Right cardiac atrium (tissue), 5 donors: Measurements from ENCODE around the gene FOXA1. TPM values are rescaled to one million over a fixed set of nuclear protein-coding genes. Genes with fewer than 3 reads are reported as not detected.
A peak's percentile ranks its signal among the peaks of the same experiment; 100 is the strongest.
"Not testable (repeated sequence)": the region's sequence is repeated elsewhere in the genome, so short reads cannot be mapped to it uniquely, and the experiment has no call there.

Experiments used
- ATAC-seq, 2 donors: fragments of 200-7000 bp; cut with Tn5 transposase; one replicate each; pipeline versions ENCODE4 v1.8.0 to v1.9.1; 2020; ENCODE audit warnings: moderate library complexity in 2 of 2, mild to moderate bottlenecking in 1 of 2
- DNase-seq, 3 donors: peaks; one replicate each; pipeline ENCODE4 v3.0.0-alpha.2; 2020
- H3K27ac ChIP-seq: one replicate; pipeline ENCODE4 v1.5.1; 2013; ENCODE audit warnings: mild to moderate bottlenecking, low read length, control low read depth, moderate library complexity
- H3K27me3 ChIP-seq: one replicate; pipeline ENCODE4 v1.6.1; 2013; ENCODE audit not compliant: control insufficient read depth, insufficient read depth
- H3K4me1 ChIP-seq: one replicate; pipeline ENCODE4 v1.6.1; 2013; ENCODE audit warnings: low read length; ENCODE audit not compliant: control insufficient read depth, insufficient read depth
- H3K4me3 ChIP-seq: one replicate; pipeline ENCODE4 v1.5.1; 2013; ENCODE audit warnings: low read length, control low read depth
- H3K9me3 ChIP-seq: one replicate; pipeline ENCODE4 v1.6.1; 2013; ENCODE audit warnings: low read length; ENCODE audit not compliant: control insufficient read depth
- WGBS: extraction: QIAGEN DNeasy Blood & Tissue Kit; methylation state at CpG from one replicate; pipeline ENCODE4 v1.1.7; 2013; 5-methylcytosine and 5-hydroxymethylcytosine counted together
- intact Hi-C, 4 donors: fragments of 100-400 bp; cut with DNase I; formaldehyde crosslinking; loops; one replicate each; pipeline versions ENCODE4 v1.11.0 to v1.14.0; 2022 to 2023
- polyA plus RNA-seq: library from polyadenylated mRNA; stranded (reverse); fragments of 200-250 nt; gene quantifications from one replicate; pipeline ENCODE4 v1.2.3, GENCODE V29; 2013
- total RNA-seq, 4 donors: library from RNA; stranded (reverse); fragmentation: NEBNext Ultra II Directional; extraction: Animal tissue kit (Norgen Biotek cat#: 25700); gene quantifications; one replicate each; pipeline ENCODE4 v1.2.1, GENCODE V29; 2021
- donor health status: healthy with polysubstance abuse.
- donor health status: DM: no; HTN: yes; CAD: no.
- donor health status: DM: no; HTN: no; CAD: no.
- donor health status: DM: no; HTN: yes; CAD: no; lungs with severe emphysema.
- donor health status: DM: yes; HTN: yes; CAD: no.

The FOXA1 gene
- total and polyA plus RNA-seq, 5 donors = not detected

DNA sequence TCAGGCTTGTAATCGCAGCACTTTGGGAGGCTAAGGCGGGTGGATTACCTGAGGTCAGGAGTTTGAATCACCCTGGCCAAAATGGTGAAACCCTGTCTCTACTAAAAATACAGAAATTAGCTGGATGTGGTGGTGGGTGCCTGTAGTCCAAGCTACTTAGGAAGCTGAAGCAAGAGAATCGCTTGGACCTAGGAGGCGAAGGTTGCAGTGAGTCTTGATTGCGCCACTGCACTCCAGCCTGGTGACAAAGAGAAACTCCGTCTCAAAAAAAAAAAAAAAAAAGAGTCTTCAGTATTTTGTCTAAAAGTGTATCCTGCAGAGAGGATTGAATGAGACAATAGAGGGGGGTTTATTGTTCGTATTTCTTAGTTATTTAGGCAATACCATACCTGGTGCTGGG, 25.3 kb downstream of the FOXA1 start:
- Histone ChIP-seq H3K4me3 (no peak overlapping the region), H3K9me3 (no peaks in the 10 kb centered on the region), H3K4me1 (no peaks in the 10 kb centered on the region), H3K27me3 (no peaks in the 10 kb centered on the region), H3K27ac (no peak overlapping the region)
- WGBS = 89% methylated on average over 7 of the region's 7 CpGs
- DNase-seq = no peak
- intact Hi-C loops = no loop called here
- ATAC-seq = no peak

DNA sequence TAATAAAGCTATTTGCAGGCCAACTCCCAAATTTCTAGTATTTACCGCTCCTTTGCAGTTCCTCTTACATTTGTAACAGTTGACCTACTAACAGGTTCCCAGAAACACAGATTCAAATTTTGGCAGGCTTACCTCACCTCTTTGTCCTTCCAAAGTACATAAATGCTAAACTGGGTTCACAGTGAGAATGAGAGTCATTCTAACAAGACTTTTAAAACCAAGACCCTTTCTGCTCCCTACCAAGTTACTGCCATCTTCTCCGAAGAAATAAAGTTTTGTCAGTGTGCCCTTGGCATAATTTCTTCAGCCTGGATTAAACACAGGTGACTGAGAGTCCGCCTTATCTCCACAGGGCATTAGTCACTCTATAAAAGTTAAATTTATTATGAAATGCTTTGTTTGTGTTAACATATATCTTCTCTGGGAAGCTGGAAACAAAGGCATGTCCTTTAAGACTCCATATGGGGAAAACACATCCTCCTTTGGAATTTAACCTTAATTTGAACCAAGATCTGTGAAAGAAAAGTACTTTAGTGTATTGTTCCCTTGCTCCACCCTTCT, 28.2 kb downstream of the FOXA1 start:
- Histone ChIP-seq H3K27me3 (no peaks in the 10 kb centered on the region), H3K27ac (no peak overlapping the region), H3K4me1 (no peaks in the 10 kb centered on the region), H3K9me3 (no peaks in the 10 kb centered on the region), H3K4me3 (no peak overlapping the region)
- no peak for DNase-seq
- ATAC-seq = no peak
- intact Hi-C loops = no loop called here
- 35% methylated on average over 3 of the region's 3 CpGs for WGBS

DNA sequence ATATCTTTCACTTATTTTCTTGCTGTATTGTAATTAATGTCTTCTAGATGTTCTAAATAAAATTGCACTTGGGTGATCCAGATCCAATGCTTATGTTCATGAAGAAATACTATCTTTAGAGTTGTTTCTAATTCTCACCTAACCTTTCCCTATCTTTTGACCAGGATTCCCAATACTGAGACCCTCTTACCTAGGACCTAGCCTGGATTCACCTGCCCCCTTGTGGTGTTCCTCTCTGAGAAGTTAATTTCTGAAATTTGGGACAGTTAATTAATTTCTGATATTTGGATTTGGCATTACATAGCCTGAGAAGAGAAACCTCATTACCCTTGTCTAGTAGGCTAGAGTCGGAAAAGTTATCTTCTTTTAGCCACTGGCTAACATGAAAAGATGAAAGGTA, 29.5 kb downstream of the FOXA1 start:
- intact Hi-C loops = no loop called here
- Histone ChIP-seq H3K4me3 (no peak overlapping the region), H3K4me1 (no peaks in the 10 kb centered on the region), H3K27ac (no peak overlapping the region), H3K9me3 (no peaks in the 10 kb centered on the region), H3K27me3 (no peaks in the 10 kb centered on the region)
- ATAC-seq (no peak), DNase-seq (no peak)
- WGBS = 80% methylated on average over 1 of the region's 1 CpG

DNA sequence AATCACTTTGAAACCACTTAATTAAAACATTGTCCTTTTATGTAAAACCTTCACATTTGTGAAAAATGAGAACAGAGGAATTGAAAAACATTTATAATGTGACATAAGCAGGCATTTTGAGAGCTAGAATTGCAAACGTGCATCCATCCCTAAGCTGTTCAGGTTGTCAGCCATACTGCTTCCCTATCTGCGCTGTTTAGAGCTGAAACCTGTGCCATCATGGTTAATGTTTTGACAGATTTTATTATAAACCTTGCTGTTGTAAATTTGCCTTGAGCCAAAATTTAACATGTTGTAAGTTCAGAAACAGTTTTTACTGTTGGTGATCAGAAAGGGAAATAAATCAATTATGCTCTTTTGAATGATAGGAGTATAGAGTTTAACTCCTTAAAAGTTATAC, 31.9 kb downstream of the FOXA1 start:
- ATAC-seq (no peak), DNase-seq (no peak)
- Histone ChIP-seq H3K4me1 (no peaks in the 10 kb centered on the region), H3K27me3 (no peaks in the 10 kb centered on the region), H3K27ac (no peak overlapping the region), H3K9me3 (no peaks in the 10 kb centered on the region), H3K4me3 (no peak overlapping the region)
- intact Hi-C loops = no loop called here
- 78% methylated on average over 2 of the region's 2 CpGs for WGBS

DNA sequence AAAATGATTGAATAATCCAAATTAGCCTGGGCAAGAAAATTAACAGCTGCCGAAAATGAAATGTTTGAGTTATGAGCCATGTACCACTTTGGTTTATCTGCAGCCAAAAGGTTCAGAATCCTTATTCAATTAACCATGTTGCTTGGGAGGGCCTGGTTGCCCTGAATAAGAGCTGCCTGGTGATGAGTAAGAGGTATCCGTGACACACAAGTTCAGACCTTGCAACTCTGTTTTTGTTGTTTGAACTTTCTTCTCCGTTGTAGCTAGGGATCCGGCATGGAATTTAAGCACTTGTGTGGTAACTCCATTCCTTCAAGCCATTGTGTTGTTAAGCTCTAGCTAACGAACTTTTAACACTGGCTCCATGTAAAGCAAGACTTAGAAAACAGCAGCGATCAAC, 35.7 kb downstream of the FOXA1 start:
- H3K27me3 ChIP-seq = no peaks in the 10 kb centered on the region
- no peak for DNase-seq
- 77% methylated on average over 6 of the region's 6 CpGs for WGBS
- H3K9me3 ChIP-seq = no peaks in the 10 kb centered on the region
- no peak overlapping the region for H3K27ac ChIP-seq
- no peaks in the 10 kb centered on the region for H3K4me1 ChIP-seq
- intact Hi-C loops = no loop called here
- ATAC-seq = no peak
- H3K4me3 ChIP-seq = no peak overlapping the region

DNA sequence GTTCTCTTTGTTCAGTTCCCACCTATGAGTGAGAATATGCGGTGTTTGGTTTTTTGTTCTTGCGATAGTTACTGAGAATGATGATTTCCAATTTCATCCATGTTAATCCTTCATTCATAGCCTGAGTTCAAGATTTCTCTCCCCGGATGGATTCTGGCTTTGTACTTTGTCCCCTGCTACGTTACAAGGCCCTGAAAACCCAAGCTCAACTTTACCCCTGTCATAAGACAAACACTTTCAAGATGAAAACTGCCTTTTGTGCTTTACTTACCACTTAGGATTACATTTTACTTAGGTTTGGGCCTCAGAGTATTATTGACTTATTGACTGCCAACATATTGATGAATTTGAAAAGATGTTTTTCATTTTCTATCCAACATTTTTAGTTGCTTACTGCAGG, 36.3 kb downstream of the FOXA1 start:
- no peaks in the 10 kb centered on the region for H3K4me1 ChIP-seq
- intact Hi-C loops = no loop called here
- DNase-seq (no peak), ATAC-seq (no peak)
- 93% methylated on average over 4 of the region's 4 CpGs for WGBS
- no peak overlapping the region for H3K4me3 ChIP-seq
- no peaks in the 10 kb centered on the region for H3K9me3 ChIP-seq
- no peak overlapping the region for H3K27ac ChIP-seq
- no peaks in the 10 kb centered on the region for H3K27me3 ChIP-seq

DNA sequence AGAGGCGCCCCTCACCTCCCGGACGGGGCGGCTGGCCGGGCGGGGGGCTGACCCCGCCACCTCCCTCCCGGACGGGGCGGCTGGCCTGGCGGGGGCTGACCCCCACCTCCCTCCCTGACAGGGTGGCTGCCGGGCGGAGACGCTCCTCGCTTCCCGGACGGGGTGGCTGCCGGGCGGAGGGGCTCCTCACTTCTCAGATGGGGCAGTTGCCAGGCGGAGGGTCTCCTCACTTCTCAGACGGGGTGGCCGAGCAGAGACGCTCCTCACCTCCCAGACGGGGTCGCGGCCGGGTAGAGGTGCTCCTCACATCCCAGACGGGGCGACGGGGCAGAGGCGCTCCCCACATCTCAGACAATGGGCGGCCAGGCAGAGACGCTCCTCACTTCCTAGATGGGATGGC, 39.5 kb downstream of the FOXA1 start:
- ATAC-seq, H3K9me3 ChIP-seq, intact Hi-C loops, H3K4me3 ChIP-seq, H3K4me1 ChIP-seq, H3K27ac ChIP-seq, H3K27me3 ChIP-seq: not testable (repeated sequence)
- DNase-seq = peak in 1 of 3 donors; percentile 55
- WGBS = 94% methylated on average over 25 of the region's 33 CpGs

DNA sequence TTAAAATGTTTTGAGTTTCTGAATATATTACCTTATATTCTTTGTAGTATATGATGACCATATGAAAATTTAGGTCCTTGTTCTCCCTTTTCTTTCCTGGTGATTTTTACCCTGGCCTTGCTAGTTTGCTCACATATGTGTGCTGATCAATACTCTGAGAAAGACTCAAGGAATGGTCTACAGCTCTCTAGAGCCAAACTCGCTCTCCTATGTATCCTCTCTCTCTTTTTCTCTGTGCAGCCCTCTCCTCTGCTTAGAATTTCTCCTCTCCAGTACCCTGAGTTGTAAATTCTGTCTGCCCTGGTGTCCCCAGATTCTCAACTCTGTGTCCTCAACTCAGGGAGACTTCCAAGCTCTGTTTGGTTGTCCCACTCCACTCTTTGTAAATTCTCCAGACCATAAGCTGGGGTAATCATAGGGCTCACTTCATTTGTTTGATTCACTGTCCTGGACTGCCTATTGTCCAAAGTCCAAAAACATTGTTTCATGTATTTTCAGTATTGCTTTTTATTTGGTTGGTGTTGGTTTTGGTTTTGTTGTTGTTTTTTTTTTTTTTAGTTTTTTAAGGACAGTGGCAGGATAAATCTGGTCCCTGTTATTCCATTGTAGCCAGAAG, 41.0 kb downstream of the FOXA1 start:
- no peaks in the 10 kb centered on the region for H3K27me3 ChIP-seq
- DNase-seq (no peak), ATAC-seq (no peak)
- no peaks in the 10 kb centered on the region for H3K9me3 ChIP-seq
- no peak overlapping the region for H3K4me3 ChIP-seq
- H3K27ac ChIP-seq = no peak overlapping the region
- intact Hi-C loops = no loop called here
- 81% methylated on average over 1 of the region's 1 CpG for WGBS
- H3K4me1 ChIP-seq = no peaks in the 10 kb centered on the region

DNA sequence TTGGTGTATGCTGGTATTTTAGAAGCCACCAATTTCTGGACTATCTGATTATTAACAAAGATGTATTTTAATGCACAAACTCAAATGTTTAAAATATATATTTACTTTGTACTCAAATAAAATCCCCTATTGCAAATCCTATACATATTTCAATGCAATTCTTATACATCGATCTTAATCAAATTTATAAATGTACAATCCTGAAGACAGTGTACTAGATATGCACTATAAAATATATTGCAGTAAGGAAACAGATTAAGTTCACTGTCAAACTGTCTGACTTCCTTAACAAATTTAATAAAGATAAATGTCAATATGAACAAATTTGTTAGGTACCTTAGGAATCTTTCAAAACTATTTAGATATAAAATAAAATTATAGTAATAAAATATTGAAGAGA, 43.9 kb downstream of the FOXA1 start:
- Histone ChIP-seq H3K4me3 (no peak overlapping the region), H3K9me3 (no peaks in the 10 kb centered on the region), H3K27me3 (no peaks in the 10 kb centered on the region), H3K27ac (no peak overlapping the region), H3K4me1 (no peaks in the 10 kb centered on the region)
- intact Hi-C loops = no loop called here
- ATAC-seq (no peak), DNase-seq (no peak)
- WGBS = 93% methylated on average over 1 of the region's 1 CpG

DNA sequence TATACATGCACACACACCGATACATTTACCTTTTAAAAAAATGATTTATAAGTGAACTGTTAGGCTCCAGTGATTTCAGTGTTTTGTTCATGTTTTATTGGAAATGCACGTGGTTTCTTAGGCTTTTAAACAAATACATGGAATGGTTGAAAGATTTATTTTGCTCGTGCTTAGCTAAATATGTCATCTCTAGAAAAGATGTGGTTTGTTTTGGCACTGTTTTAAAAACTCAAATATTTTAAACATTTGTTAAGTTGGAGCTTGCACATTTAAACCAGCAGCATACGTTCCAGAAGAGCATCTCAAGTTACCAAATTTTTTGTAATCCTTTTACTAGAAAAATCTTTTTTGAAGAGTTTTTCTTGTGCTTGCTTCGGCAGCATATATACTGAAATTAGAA, 44.5 kb downstream of the FOXA1 start:
- H3K4me3 ChIP-seq = no peak overlapping the region
- WGBS = 53% methylated on average over 5 of the region's 5 CpGs
- no peaks in the 10 kb centered on the region for H3K4me1 ChIP-seq
- no peak for ATAC-seq
- intact Hi-C loops = no loop called here
- no peak overlapping the region for H3K27ac ChIP-seq
- no peaks in the 10 kb centered on the region for H3K27me3 ChIP-seq
- DNase-seq = no peak
- H3K9me3 ChIP-seq = no peaks in the 10 kb centered on the region

DNA sequence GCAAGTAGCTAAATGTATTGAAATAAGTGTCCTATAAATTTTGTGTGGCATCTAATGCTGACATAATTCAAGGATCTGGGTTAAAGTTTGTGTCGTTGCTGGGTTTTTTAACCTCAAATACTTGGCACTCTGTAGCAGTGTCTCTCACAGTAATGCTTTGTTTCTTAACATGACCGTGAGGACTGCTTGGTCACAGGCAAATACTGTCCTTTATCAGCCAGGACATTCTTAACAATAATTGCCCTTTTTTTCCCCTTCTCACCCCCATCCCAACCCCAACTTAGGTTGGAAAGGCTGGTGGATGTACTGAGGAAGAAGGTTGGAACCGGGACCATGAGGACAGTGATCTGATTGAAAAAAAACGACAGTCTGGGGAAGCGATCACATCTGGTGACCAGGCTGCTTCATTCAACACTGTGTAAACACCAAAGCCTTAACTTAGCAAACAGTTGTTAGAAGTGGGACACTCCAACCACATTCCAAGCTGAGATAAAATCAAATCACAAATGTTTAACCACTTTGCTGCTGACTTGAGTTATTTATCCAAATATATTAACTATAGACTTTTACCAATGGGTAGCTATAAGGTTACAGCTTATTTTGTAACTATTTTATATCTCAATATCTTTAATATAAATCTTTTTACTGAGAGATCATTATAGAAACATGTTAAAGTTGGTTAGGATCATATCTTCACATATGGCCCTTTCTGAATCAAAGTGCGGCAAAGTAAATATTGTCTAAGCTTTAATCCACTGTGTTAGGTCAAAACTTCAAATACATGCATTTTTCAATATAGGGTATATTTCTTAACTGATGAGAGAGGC, 48.2 kb downstream of the FOXA1 start:
- H3K27me3 ChIP-seq = no peaks in the 10 kb centered on the region
- H3K4me1 ChIP-seq = no peaks in the 10 kb centered on the region
- no peaks in the 10 kb centered on the region for H3K9me3 ChIP-seq
- H3K27ac ChIP-seq = no peak overlapping the region
- DNase-seq (no peak), ATAC-seq (no peak)
- H3K4me3 ChIP-seq = no peak overlapping the region
- WGBS = 40% methylated on average over 6 of the region's 6 CpGs
- intact Hi-C loops = no loop called here
